ENCODE results near the gene HMCN1. TPM values are rescaled to one million over a fixed set of nuclear protein-coding genes. Genes with fewer than 3 reads are reported as not detected.

HMCN1 gene
- total RNA-seq, 6 experiments from 2014 or later, result 4.7 to 7.5 (median 5.7) TPM

DNA sequence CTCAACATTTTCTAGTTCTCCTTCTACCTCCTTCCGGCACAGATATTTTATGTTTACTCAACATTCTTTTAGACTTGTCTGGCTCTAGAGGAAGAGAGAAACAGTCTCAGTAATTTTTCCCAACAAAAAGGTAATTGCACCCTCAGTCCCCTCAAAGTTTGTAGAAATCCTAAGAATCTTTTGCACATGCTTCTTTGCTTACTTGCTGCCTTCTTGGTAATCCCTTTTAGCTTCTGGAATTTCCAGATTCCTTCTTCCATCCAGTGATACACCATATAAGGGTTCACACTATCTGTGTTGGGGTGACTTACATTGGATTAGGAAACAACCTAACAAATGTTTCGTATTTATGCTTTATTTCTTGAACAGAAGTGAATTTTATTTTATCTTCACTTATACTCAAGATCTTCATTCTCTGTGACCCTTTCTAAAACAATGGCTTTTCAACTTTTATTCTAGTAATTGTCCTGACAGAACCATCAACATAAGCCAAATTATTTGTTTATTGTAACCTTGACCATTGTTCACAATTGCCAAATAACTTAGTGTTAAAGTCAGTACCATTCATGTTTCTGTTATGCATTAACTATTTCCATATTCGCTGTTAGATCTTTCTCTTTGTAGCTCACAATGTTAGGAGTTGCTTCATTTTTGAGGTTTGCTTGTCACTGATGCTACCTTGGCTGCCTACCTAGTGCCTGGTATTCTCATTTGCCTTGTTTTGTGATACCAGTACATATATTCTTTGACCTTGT, 238.1 kb downstream of the HMCN1 start:
- TF ChIP-seq, protein P1, sequence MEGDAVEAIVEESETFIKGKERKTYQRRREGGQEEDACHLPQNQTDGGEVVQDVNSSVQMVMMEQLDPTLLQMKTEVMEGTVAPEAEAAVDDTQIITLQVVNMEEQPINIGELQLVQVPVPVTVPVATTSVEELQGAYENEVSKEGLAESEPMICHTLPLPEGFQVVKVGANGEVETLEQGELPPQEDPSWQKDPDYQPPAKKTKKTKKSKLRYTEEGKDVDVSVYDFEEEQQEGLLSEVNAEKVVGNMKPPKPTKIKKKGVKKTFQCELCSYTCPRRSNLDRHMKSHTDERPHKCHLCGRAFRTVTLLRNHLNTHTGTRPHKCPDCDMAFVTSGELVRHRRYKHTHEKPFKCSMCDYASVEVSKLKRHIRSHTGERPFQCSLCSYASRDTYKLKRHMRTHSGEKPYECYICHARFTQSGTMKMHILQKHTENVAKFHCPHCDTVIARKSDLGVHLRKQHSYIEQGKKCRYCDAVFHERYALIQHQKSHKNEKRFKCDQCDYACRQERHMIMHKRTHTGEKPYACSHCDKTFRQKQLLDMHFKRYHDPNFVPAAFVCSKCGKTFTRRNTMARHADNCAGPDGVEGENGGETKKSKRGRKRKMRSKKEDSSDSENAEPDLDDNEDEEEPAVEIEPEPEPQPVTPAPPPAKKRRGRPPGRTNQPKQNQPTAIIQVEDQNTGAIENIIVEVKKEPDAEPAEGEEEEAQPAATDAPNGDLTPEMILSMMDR (IDR thresholded peaks at IDR 0.05), result no peak
- no peak for TF ChIP-seq POLR2A (IDR thresholded peaks at IDR 0.05)
- H3K36me3 ChIP-seq, result no peaks in the 10 kb centered on the region
- no peaks in the 10 kb centered on the region for H3K27me3 ChIP-seq
- H3K9me3 ChIP-seq, result no peaks in the 10 kb centered on the region
- ATAC-seq (no peak), DNase-seq (no peak)
- WGBS (ENCODE audit: insufficient coverage, low coverage, low lambda C conversion rate, missing lambda C conversion rate), result 45% methylated on average over 3 of the region's 3 CpGs
- no peak overlapping the region for H3K27ac ChIP-seq
- no peak overlapping the region for H3K4me3 ChIP-seq
- H3K4me1 ChIP-seq, result no peaks in the 10 kb centered on the region
- intact Hi-C loops (cut with DNase I), result no loop called here

DNA sequence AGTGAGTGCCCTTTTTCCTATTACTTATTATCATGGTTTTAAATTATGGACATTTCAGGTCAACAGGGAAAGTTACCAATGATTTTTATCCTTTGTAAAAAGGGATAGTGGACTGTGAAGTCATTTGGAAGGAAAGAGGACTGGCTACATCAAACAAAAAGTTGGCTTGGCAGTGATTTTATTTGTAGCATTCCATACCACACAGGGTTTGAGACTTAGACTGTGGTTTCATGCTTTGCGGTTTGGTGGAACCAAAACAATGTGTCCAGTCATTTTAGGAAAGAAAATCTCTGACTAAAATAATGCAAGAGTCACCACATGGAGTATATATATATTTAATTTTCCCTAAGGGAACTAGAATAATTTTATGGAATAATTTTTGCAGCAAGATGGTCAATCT, 239.5 kb downstream of the HMCN1 start:
- H3K27me3 ChIP-seq, result no peaks in the 10 kb centered on the region
- H3K9me3 ChIP-seq, result no peaks in the 10 kb centered on the region
- no peak overlapping the region for H3K27ac ChIP-seq
- no peaks in the 10 kb centered on the region for H3K4me1 ChIP-seq
- no peaks in the 10 kb centered on the region for H3K36me3 ChIP-seq
- no peak overlapping the region for H3K4me3 ChIP-seq
- no peak for ATAC-seq
- 58% methylated on average over 1 of the region's 1 CpG for WGBS (ENCODE audit: insufficient coverage, low coverage, low lambda C conversion rate, missing lambda C conversion rate)
- no peak for TF ChIP-seq POLR2A (IDR thresholded peaks at IDR 0.05)
- TF ChIP-seq, protein P1 (IDR thresholded peaks at IDR 0.05), result no peak
- intact Hi-C loops (cut with DNase I), result no loop called here
- no peak for DNase-seq

DNA sequence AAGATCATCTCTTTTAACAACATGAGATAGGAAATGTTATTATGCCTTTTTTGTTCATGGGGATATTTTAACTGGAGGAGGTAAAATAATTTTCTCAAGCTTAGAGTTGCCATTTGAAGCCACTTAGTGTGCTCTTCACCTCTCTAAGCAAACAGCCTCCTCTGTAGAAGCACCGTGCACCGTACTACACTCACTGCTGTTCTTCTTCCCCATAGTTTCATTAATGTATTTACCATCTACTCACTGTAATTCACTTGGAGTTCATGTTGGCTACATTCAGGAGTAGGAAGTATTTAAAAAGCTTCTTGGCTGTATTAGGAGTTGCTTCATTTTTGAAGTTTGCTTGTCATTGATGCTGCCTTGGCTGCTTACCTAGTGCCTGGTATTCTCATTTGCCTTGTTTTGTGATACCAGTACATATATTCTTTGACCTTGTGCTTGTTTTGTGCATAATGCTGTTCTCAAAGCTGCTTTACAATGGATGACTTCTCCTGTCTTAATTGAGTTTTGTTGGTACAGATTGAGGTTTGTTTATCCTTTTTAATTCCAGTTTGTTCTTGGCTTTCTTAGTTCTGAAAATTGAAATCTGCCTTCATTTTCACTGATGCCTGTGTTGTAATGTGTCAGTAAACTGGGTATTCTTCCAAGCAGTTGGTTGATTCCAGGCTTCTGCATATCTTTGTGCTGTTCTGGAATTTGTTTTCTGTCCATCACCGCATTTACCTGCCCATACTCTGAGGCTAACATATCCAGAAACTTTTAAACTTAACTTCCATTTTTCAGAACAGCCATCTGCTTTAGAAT, 240.4 kb downstream of the HMCN1 start:
- intact Hi-C loops (cut with DNase I), result no loop called here
- Histone ChIP-seq H3K27me3 (no peaks in the 10 kb centered on the region), H3K4me3 (no peak overlapping the region), H3K9me3 (no peaks in the 10 kb centered on the region), H3K27ac (no peak overlapping the region), H3K36me3 (no peaks in the 10 kb centered on the region), H3K4me1 (no peaks in the 10 kb centered on the region)
- TF ChIP-seq, protein P1 (IDR thresholded peaks at IDR 0.05), result no peak
- TF ChIP-seq POLR2A (IDR thresholded peaks at IDR 0.05), result no peak
- WGBS (ENCODE audit: insufficient coverage, low coverage, low lambda C conversion rate, missing lambda C conversion rate), result 70% methylated on average over 3 of the region's 3 CpGs
- DNase-seq, result no peak
- ATAC-seq, result no peak

DNA sequence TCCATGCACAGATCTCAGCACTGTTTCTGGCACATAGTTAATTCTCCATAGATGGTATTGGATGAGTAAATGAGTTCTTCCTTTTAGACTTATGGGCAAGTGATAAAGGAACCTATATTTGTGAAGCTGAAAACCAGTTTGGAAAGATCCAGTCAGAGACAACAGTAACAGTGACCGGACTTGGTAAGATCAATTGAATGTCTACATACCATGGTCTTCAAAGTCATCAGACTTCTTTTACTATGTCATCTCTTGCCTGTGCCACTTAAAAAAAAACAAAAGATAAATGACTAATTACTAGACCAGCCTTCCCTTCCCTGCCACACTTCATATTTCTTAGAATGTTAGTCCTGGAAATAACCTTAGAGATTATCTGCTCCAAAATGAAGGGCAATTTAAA, 246.7 kb downstream of the HMCN1 start:
- 77% methylated on average over 1 of the region's 1 CpG for WGBS (ENCODE audit: insufficient coverage, low coverage, low lambda C conversion rate, missing lambda C conversion rate)
- Histone ChIP-seq H3K27ac (no peak overlapping the region), H3K27me3 (no peaks in the 10 kb centered on the region), H3K4me1 (no peaks in the 10 kb centered on the region), H3K36me3 (no peaks in the 10 kb centered on the region), H3K4me3 (no peak overlapping the region), H3K9me3 (no peaks in the 10 kb centered on the region)
- ATAC-seq (no peak), DNase-seq (no peak)
- no peak for TF ChIP-seq POLR2A (IDR thresholded peaks at IDR 0.05)
- TF ChIP-seq, protein P1 (IDR thresholded peaks at IDR 0.05), result no peak
- intact Hi-C loops (cut with DNase I), result no loop called here

All from right lobe of liver (tissue), 6 donors.